Caco-2 (cell line): ENCODE data around the gene HTRA2. TPM values are rescaled to one million over a fixed set of nuclear protein-coding genes. Genes with fewer than 3 reads are reported as not detected.

Experiments used
- BruUV-seq: library from RNA; stranded (reverse); fragments of 400-500 nt; replicated peaks from 2 replicates; lab custom pipeline; 2021; lab: Mats Ljungman, UMichigan
- CTCF ChIA-PET: fragments of 300-600 bp; sonication (Branson Sonifier 250); formaldehyde crosslinking; loops from one replicate; lab custom pipeline; 2022; ENCODE audit warnings: antibody characterized with exemption; lab: Charles Lee
- POLR2A ChIA-PET: fragments of 300-600 bp; sonication (Branson Sonifier 250); formaldehyde crosslinking; loops from one replicate; lab custom pipeline; 2022; ENCODE audit warnings: antibody characterized with exemption; lab: Charles Lee
- DNase-seq, 2 experiments: peaks; one replicate each; pipeline versions ENCODE4 v3.0.0 to v3.0.0-alpha.2; 2020 to 2022
- H3K27me3 ChIP-seq: replicated peaks from 2 replicates; pipeline ENCODE4 v1.6.0; 2011; ENCODE audit warnings: low read length; ENCODE audit not compliant: control insufficient read depth, insufficient read depth
- H3K36me3 ChIP-seq: 2 replicates; pipeline ENCODE4 v1.5.1; 2011; ENCODE audit warnings: low read length; ENCODE audit not compliant: control insufficient read depth, insufficient read depth
- H3K4me1 ChIP-seq: fragments of 250-450 bp; sonication (Bioruptor Pico); 2 replicates; pipeline ENCODE4 v1.5.1; 2020; ENCODE audit warnings: mild to moderate bottlenecking
- H3K4me3 ChIP-seq: 2 replicates; pipeline ENCODE4 v1.5.1; 2011; ENCODE audit warnings: low read depth, mild to moderate bottlenecking, control low read depth, low read length
- H3K9me3 ChIP-seq: fragments of 250-450 bp; sonication (Bioruptor Pico); 2 replicates; pipeline ENCODE4 v1.5.1; 2020; ENCODE audit warnings: mild to moderate bottlenecking, moderate library complexity
- H3K27ac Mint-ChIP-seq: one replicate; pipeline ENCODE4 v1.8.0; 2022; ENCODE audit warnings: mixed read lengths; ENCODE audit not compliant: unreplicated experiment
- H3K27me3 Mint-ChIP-seq: one replicate; pipeline ENCODE4 v1.8.0; 2022; ENCODE audit warnings: mixed read lengths; ENCODE audit not compliant: insufficient read depth, unreplicated experiment
- H3K36me3 Mint-ChIP-seq: one replicate; pipeline ENCODE4 v1.8.0; 2022; ENCODE audit warnings: mild to moderate bottlenecking, mixed read lengths; ENCODE audit not compliant: insufficient read depth, unreplicated experiment
- H3K4me1 Mint-ChIP-seq: one replicate; pipeline ENCODE4 v1.8.0; 2022; ENCODE audit warnings: low read depth, mixed read lengths; ENCODE audit not compliant: unreplicated experiment
- H3K4me3 Mint-ChIP-seq: one replicate; pipeline ENCODE4 v1.8.0; 2022; ENCODE audit warnings: mild to moderate bottlenecking, moderate library complexity, mixed read lengths; ENCODE audit not compliant: unreplicated experiment
- H3K9me3 Mint-ChIP-seq: one replicate; pipeline ENCODE4 v1.8.0; 2022; ENCODE audit warnings: mixed read lengths; ENCODE audit not compliant: unreplicated experiment
- intact Hi-C: fragments of 100-400 bp; cut with micrococcal nuclease; formaldehyde crosslinking; loops from one replicate; pipeline ENCODE4 v1.10.0; 2022; ENCODE audit not compliant: unreplicated experiment
- total RNA-seq: library from RNA; stranded (reverse); gene quantifications from 2 replicates; pipeline ENCODE4 v1.2.3, GENCODE V29; 2022
- TF ChIP-seq, protein P1 (sequence below), 2 experiments: fragments of 200-600 bp in 1 of 2; IDR thresholded peaks; 1 replicate in 1 of 2; 2 replicates in 1 of 2; pipeline versions ENCODE4 v1.5.1 to v1.8.0; 2011 to 2022; ENCODE audit warnings: antibody characterized with exemption in 1 of 2, control low read depth in 1 of 2, inconsistent platforms in 1 of 2, low read depth in 1 of 2, low read length in 1 of 2, mild to moderate bottlenecking in 1 of 2, moderate library complexity in 1 of 2; ENCODE audit not compliant: insufficient read depth in 1 of 2, severe bottlenecking in 1 of 2, unreplicated experiment in 1 of 2

Gene HTRA2
- total RNA-seq, 1 experiment from 2014 or later: 27.3 TPM

DNA sequence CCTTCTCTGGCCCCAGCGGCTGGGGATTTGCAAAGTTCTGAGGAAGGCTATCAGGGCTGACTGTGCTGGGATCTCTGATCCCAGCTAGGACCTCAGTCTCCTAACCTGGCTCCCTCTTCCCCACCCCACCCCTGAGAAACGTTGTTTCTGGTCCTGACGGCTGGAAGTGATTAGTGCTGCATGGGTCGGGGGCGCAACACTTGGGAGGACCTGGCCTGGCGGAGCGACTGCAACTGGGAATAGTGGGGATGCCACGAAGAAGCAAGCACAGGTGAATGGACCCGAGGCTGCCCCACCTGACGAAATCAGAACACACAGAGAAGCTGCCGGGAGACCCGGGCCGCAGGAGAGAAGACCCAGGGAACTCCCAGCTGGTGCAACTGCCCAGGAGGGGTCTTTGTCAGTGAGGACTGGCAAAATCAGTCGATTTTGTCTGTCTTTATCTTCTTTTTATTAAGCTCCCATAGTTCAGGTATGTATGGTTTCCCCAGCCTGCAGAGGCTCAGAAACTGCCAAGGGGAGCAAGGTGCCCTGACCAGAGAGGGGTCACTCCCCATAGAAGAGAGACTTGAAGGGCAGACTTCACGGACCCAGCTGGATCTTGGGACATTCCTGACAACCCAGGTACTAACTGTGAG lies 29.7 kb upstream of the HTRA2 start:
- peak overlapping the region; percentile 46 for H3K27ac Mint-ChIP-seq
- Histone ChIP-seq H3K9me3 (no peaks in the 10 kb centered on the region), H3K4me3 (peak overlapping the region; percentile 65), H3K27me3 (no peaks in the 10 kb centered on the region), H3K4me1 (peaks cover 50% of the 10 kb centered on the region), H3K36me3 (peaks cover 1% of the 10 kb centered on the region; the same call in 1 of the 2 replicates)
- TF ChIP-seq, protein P1, sequence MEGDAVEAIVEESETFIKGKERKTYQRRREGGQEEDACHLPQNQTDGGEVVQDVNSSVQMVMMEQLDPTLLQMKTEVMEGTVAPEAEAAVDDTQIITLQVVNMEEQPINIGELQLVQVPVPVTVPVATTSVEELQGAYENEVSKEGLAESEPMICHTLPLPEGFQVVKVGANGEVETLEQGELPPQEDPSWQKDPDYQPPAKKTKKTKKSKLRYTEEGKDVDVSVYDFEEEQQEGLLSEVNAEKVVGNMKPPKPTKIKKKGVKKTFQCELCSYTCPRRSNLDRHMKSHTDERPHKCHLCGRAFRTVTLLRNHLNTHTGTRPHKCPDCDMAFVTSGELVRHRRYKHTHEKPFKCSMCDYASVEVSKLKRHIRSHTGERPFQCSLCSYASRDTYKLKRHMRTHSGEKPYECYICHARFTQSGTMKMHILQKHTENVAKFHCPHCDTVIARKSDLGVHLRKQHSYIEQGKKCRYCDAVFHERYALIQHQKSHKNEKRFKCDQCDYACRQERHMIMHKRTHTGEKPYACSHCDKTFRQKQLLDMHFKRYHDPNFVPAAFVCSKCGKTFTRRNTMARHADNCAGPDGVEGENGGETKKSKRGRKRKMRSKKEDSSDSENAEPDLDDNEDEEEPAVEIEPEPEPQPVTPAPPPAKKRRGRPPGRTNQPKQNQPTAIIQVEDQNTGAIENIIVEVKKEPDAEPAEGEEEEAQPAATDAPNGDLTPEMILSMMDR (IDR thresholded peaks at IDR 0.05; ENCODE audit: insufficient read depth in 1 of 2, low read depth in 1 of 2, low read length in 1 of 2, severe bottlenecking in 1 of 2, unreplicated experiment in 1 of 2): no peak
- no TSS peak for BruUV-seq
- DNase-seq: no peak
- intact Hi-C loops: loop anchor here (1.0 kb wide), 1 partner anchor 17 kb away; the partner anchor contains the start of gene TTC31
- POLR2A ChIA-PET: interaction anchor here (1.0 to 5.2 kb wide), 2 partner anchors 11 to 18 kb away, joined by 3 to 17 read pairs; no protein-coding TSS in a partner anchor
- H3K4me1 Mint-ChIP-seq: peaks cover 24% of the 10 kb centered on the region
- CTCF ChIA-PET: interaction anchor here (0.7 to 1.3 kb wide), 3 partner anchors 10 to 35 kb away, joined by 3 read pairs; partner anchors contain the start of gene MOGS
- H3K27me3 Mint-ChIP-seq: no peaks in the 10 kb centered on the region
- H3K9me3 Mint-ChIP-seq: no peaks in the 10 kb centered on the region
- H3K4me3 Mint-ChIP-seq: peak overlapping the region; percentile 96
- H3K36me3 Mint-ChIP-seq: peaks cover 45% of the 10 kb centered on the region

DNA sequence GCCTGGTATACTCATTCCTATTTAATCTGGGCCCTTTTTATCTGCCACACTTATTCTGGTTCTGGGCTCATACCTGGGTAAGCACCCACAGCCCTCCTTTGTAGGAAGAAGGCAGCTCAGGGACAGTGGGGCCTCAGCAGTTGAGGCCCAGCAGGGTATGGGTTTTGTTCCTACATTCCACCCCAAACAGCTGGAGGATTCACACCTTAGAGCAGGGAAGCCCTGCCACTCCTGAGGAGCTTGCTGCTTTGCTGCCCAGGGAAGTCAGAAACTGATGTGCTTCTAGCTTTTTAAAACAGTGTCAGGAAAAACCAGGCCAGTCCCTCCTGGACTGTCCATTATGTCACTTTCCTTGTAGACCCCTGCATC lies 29.2 kb upstream of the HTRA2 start:
- Mint-ChIP-seq H3K4me3 (peak overlapping the region; percentile 96), H3K9me3 (no peaks in the 10 kb centered on the region), H3K27me3 (no peaks in the 10 kb centered on the region), H3K4me1 (peaks cover 26% of the 10 kb centered on the region), H3K36me3 (peaks cover 48% of the 10 kb centered on the region), H3K27ac (no peak overlapping the region)
- no peaks in the 10 kb centered on the region for H3K27me3 ChIP-seq
- peaks cover 50% of the 10 kb centered on the region for H3K4me1 ChIP-seq
- ChIA-PET POLR2A (interaction anchor here (0.9 to 5.2 kb wide), 2 partner anchors 11 to 42 kb away, joined by 3 to 17 read pairs; partner anchors contain the start of gene WBP1), CTCF (interaction anchor here (0.7 kb wide), 1 partner anchor 35 kb away, joined by 3 read pairs; the partner anchor contains the start of gene MOGS)
- intact Hi-C loops: no loop called here
- BruUV-seq: no TSS peak
- no peak overlapping the region for H3K4me3 ChIP-seq
- DNase-seq: no peak
- no peaks in the 10 kb centered on the region for H3K9me3 ChIP-seq
- TF ChIP-seq, protein P1 (IDR thresholded peaks at IDR 0.05; ENCODE audit: insufficient read depth in 1 of 2, low read depth in 1 of 2, low read length in 1 of 2, severe bottlenecking in 1 of 2, unreplicated experiment in 1 of 2): no peak
- H3K36me3 ChIP-seq: peaks cover 3% of the 10 kb centered on the region; the same call in 1 of the 2 replicates

DNA sequence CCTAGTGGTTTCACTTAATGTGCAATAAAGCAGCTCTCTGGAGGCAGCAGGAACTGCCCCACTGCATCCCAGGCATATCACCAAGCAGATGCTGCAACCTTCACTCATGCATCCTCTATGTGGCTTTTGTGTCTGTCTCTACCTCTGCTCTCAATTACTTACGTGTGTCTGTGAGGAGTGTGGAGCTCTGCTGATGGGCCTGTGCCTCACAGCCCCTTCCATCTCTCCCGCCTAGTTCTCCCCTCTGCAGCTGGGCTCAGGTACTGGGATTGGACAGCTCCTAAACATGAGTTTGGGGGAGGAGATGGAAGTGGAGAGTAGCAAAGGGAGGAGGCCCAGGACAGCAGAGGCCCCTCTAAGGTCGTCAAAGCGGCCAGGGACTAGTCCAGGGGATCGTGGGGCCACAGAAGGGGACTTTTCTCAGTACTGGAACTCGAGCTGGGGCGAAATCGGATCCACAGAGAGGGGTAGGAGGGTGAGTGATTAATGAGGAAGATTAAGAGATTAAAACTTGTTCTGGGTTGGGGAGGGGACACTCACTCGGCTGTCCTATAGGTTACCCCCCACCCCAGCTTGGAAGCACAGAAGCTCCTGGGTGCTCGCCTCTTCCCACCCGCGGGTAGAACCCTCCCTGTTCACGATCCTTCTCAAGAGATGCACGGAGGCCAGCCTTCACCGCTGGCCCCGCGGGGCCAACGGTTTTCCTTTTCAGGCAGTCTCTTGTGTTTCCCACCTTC lies 28.2 kb upstream of the HTRA2 start:
- ChIA-PET POLR2A (interaction anchor here (0.9 to 5.2 kb wide), 5 partner anchors 12 to 43 kb away, joined by 3 to 17 read pairs (median 3); partner anchors contain the start of genes DQX1 and WBP1), CTCF (interaction anchor here (0.6 to 2.9 kb wide), 3 partner anchors 12 to 48 kb away, joined by 3 to 9 read pairs (median 8); partner anchors contain the start of genes CCDC142 and TTC31)
- Histone ChIP-seq H3K27me3 (no peaks in the 10 kb centered on the region), H3K4me1 (peaks cover 59% of the 10 kb centered on the region), H3K9me3 (no peaks in the 10 kb centered on the region), H3K4me3 (peak overlapping the region; percentile 75), H3K36me3 (peaks cover 3% of the 10 kb centered on the region; the same call in 1 of the 2 replicates)
- Mint-ChIP-seq H3K4me1 (peaks cover 29% of the 10 kb centered on the region), H3K27ac (peak overlapping the region; percentile 87), H3K9me3 (no peaks in the 10 kb centered on the region), H3K36me3 (peaks cover 52% of the 10 kb centered on the region), H3K4me3 (peak overlapping the region; percentile 94), H3K27me3 (no peaks in the 10 kb centered on the region)
- DNase-seq: no peak
- BruUV-seq: no TSS peak
- TF ChIP-seq, protein P1 (IDR thresholded peaks at IDR 0.05; ENCODE audit: insufficient read depth in 1 of 2, low read depth in 1 of 2, low read length in 1 of 2, severe bottlenecking in 1 of 2, unreplicated experiment in 1 of 2): no peak
- intact Hi-C loops: loop anchor here (1.0 kb wide), 1 partner anchor 12 kb away; no protein-coding TSS in a partner anchor
